GM11168 (cell line): ENCODE data around the gene EPO.

Experiments
- in situ Hi-C: fragments of 300-500 bp; cut with MboI; formaldehyde crosslinking; loops from one replicate; pipeline ENCODE4 v1.12.0; 2022; ENCODE audit warnings: low sequenced_read_pairs; ENCODE audit not compliant: unreplicated experiment

Gene EPO

GRCh38 chr7:100682991-100683658, 37.1 kb upstream of the EPO start:
- in situ Hi-C loops: no loop called here

GRCh38 chr7:100683659-100684533, 36.4 kb upstream of the EPO start:
- in situ Hi-C loops: no loop called here

- in situ Hi-C loops: no loop called here
These were observed 35.7 kb upstream of the EPO start for GRCh38 chr7:100684534-100685042.

GRCh38 chr7:100685049-100685605, 35.1 kb upstream of the EPO start:
- in situ Hi-C loops: no loop called here

- in situ Hi-C loops: no loop called here
These were observed 34.6 kb upstream of the EPO start for GRCh38 chr7:100685631-100686145.

GRCh38 chr7:100686201-100686821, 34.0 kb upstream of the EPO start:
- in situ Hi-C loops: no loop called here

GRCh38 chr7:100686822-100687211, 33.5 kb upstream of the EPO start:
- in situ Hi-C loops: no loop called here

GRCh38 chr7:100687261-100687660, 33.0 kb upstream of the EPO start:
- in situ Hi-C loops: no loop called here

- in situ Hi-C loops: no loop called here
These were observed 32.4 kb upstream of the EPO start for GRCh38 chr7:100687751-100688300.

- in situ Hi-C loops: no loop called here
These were observed 31.9 kb upstream of the EPO start for GRCh38 chr7:100688326-100688860.

GRCh38 chr7:100689230-100690135, 30.8 kb upstream of the EPO start:
- in situ Hi-C loops: no loop called here

- in situ Hi-C loops: no loop called here
These were observed 28.3 kb upstream of the EPO start for GRCh38 chr7:100691676-100692577.

GRCh38 chr7:100692578-100692961, 27.7 kb upstream of the EPO start:
- in situ Hi-C loops: no loop called here

- in situ Hi-C loops: no loop called here
These were observed 26.8 kb upstream of the EPO start for GRCh38 chr7:100693312-100694097.

GRCh38 chr7:100694098-100694745, 26.0 kb upstream of the EPO start, which contains the start of gene GIGYF1:
TSS of gene GIGYF1 (minus strand) at chr7:100694250. CDS start at chr7:100688238, 6,012 bp downstream.
- in situ Hi-C loops: no loop called here

- in situ Hi-C loops: no loop called here
These were observed 24.1 kb upstream of the EPO start for GRCh38 chr7:100696123-100696521.

- in situ Hi-C loops: no loop called here
These were observed 21.2 kb upstream of the EPO start for GRCh38 chr7:100699018-100699417.
